ENCODE data around the gene MATN3. TPM values are rescaled to one million over a fixed set of nuclear protein-coding genes. Genes with fewer than 3 reads are reported as not detected.

MATN3 gene
- total and polyA plus RNA-seq, 2 donors (not counting 3 experiments of a cell fraction or from before 2014, with no cell fraction given) = 1.8 to 3.4 TPM

DNA sequence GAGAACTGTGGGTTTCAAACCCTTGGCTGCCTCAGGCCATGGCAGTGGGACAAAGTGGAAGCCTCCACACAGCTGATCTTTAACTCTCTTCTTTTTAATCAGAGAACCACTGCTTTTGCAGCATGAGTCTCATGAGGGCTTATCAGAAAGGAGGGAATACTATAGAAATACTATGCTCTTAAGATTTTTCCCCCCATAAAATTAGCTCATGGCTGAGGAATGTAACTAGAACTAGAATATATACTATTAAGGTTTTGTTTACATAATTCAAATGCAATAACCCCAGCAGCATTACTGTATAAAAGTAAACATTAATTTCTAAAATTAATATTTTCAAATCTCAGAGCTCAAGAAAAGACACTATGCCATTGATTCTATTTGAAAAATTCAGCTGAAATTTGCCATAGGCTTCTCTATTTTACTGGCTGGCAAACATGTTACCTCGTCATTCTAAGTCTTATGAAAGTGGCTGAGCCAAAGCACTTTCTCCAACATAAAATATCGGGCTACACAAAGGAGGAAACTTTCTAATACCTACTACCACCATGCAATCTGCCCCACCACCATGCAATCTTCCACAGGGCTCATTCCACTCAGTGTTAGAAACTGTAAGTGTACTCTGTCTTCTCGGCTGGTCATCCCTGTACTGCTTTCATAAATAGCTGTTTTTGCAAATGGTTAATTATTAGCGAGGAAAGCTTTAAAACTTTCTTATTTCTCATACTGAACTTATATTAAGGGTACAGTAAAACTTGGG lies 65.1 kb downstream of the MATN3 start:
- Histone ChIP-seq H3K9me3 (replicated peaks; ENCODE audit: control insufficient read depth, insufficient read depth, low read length) (no peaks in the 10 kb centered on the region), H3K27me3 (ENCODE audit: control insufficient read depth in 2 of 2, insufficient read depth in 2 of 2, low read length in 2 of 2) (no peaks in the 10 kb centered on the region), H3K4me3 (replicated peaks in 1 of 3; ENCODE audit: insufficient read depth in 1 of 3, low read depth in 1 of 3, low read length in 3 of 3) (no peak overlapping the region), H4K20me1 (replicated peaks; ENCODE audit: control insufficient read depth, extremely low read depth, insufficient read depth, low read length) (no peaks in the 10 kb centered on the region), H2AFZ (ENCODE audit: low read depth, low read length) (no peak overlapping the region), H3K9me1 (replicated peaks; ENCODE audit: control insufficient read depth, extremely low read depth, insufficient read depth, low read length) (no peaks in the 10 kb centered on the region), H3K9ac (replicated peaks; ENCODE audit: extremely low read depth, insufficient read depth, low read length) (no peak overlapping the region), H3K27ac (ENCODE audit: insufficient read depth, low read depth, low read length) (no peak overlapping the region), H3K36me3 (ENCODE audit: control insufficient read depth in 2 of 2, extremely low read depth in 1 of 2, insufficient read depth in 2 of 2, low read length in 2 of 2) (no peaks in the 10 kb centered on the region), H3K79me2 (ENCODE audit: control insufficient read depth, insufficient read depth, low read length) (no peaks in the 10 kb centered on the region), H3K4me1 (ENCODE audit: control insufficient read depth, extremely low read depth, insufficient read depth, low read length) (no peaks in the 10 kb centered on the region), H3K4me2 (ENCODE audit: insufficient read depth, low read length) (no peak overlapping the region)
- no TSS peak for BruUV-seq (replicated peaks)
- ChIA-PET POLR2A (no interaction called here), CTCF (interaction anchor here (0.8 to 2.0 kb wide), 5 partner anchors 8 to 147 kb away, joined by 3 to 14 read pairs (median 3); no protein-coding TSS in a partner anchor)
- DNase-seq (ENCODE audit: low read depth, low spot score) (no peak), FAIRE-seq (no peak)
- dilution Hi-C loops (cut with MboI; ENCODE audit: extremely low pct_ligation_motif_present, low sequenced_read_pairs) = no loop called here
- TF ChIP-seq GATA2 (IDR thresholded peaks at IDR 0.05; ENCODE audit: insufficient read depth, insufficient read length, low read depth, low read length) = no peak
- no peak for TF ChIP-seq FOS (IDR thresholded peaks at IDR 0.05; ENCODE audit: borderline replicate concordance, insufficient read depth, low read length)
- TF ChIP-seq MAX (IDR thresholded peaks at IDR 0.05; ENCODE audit: insufficient read depth, insufficient read length) = no peak
- TF ChIP-seq POLR2A (IDR thresholded peaks at IDR 0.05; ENCODE audit: low read depth, low read length) = no peak
- TF ChIP-seq, protein P1, sequence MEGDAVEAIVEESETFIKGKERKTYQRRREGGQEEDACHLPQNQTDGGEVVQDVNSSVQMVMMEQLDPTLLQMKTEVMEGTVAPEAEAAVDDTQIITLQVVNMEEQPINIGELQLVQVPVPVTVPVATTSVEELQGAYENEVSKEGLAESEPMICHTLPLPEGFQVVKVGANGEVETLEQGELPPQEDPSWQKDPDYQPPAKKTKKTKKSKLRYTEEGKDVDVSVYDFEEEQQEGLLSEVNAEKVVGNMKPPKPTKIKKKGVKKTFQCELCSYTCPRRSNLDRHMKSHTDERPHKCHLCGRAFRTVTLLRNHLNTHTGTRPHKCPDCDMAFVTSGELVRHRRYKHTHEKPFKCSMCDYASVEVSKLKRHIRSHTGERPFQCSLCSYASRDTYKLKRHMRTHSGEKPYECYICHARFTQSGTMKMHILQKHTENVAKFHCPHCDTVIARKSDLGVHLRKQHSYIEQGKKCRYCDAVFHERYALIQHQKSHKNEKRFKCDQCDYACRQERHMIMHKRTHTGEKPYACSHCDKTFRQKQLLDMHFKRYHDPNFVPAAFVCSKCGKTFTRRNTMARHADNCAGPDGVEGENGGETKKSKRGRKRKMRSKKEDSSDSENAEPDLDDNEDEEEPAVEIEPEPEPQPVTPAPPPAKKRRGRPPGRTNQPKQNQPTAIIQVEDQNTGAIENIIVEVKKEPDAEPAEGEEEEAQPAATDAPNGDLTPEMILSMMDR (IDR thresholded peaks at IDR 0.05; ENCODE audit: extremely low read depth in 1 of 2, insufficient read depth in 1 of 2, low read depth in 1 of 2, low read length in 2 of 2) = no peak
- TF ChIP-seq JUN (IDR thresholded peaks at IDR 0.05; ENCODE audit: borderline replicate concordance, insufficient read depth, insufficient read length, low read depth) = no peak
- TF ChIP-seq MYC (IDR thresholded peaks at IDR 0.05; ENCODE audit: low read depth, low read length) = no peak
- TF ChIP-seq EZH2 (IDR thresholded peaks at IDR 0.05; ENCODE audit: borderline replicate concordance, low read depth, low read length, severe bottlenecking) = no peak
- TF ChIP-seq POLR2AphosphoS5 (IDR thresholded peaks at IDR 0.05; ENCODE audit: insufficient read depth, low read depth, low read length) = no peak
- intact Hi-C loops (cut with micrococcal nuclease) = no loop called here

Data from endothelial cell of umbilical vein (primary cell).